ENCODE results near the gene CDH22.

The CDH22 gene

DNA sequence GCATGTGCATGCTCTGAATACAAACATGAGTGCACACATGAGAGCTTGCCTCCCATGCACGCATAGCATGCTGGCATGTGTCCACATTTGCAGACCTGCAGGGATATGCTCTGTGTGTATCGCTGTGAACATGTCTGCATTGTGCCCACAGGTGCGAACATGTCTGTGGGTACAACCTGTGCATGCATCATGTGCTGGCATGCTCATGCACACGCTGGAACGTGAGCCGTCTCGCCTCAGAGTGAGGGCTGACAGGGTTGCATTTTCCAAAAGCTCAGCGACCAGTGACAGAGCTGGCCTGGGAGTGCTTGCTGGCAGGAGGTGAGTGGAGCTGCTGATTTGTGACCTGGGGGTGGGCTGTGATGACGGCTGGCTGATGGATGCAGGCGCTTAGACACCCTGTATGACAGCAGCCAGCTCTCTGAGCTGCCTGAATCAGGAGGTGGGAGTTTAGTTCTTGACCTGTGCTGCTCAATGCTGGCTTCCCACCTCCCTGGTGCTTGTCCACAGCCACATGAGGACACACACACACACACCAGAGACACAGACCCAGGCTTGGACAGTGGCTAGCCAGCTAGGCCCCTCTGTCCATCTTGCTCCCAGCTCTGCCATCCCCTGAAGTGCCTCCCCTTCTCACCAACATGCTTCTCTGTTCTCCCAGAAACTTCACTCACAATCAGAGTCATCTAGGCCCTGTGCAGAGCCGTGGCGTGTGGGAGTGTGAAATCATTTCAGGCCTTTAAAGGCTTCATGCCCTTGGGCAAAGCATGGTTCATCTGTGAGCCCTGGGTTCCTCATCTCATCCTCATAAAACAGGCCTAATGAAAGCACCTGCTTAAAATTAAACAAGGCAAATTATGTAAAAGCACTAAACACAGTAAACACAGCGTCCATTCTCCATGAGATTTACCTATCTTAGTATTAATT, 138.8 kb downstream of the CDH22 start:
- no peak for DNase-seq (ENCODE audit: low read depth)

DNA sequence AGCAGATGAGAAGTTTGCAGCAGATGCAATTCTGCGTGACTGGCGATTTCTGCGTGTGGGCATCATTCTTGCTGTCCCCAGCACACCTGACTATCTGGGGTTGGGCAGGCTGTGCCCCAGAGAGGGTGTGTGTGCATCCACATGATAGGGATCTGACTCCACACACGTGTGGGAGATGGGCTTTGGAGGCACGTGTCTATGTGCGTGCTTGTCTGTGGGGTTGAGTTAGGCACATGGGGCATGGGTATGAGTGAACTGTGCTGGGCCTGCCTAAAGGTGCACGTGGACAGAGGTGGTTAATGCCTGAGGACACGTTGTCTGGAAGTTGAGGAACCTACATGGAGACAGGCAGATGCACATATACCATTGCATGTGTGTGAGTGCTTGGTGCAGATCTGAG, 139.9 kb downstream of the CDH22 start:
- no peak for DNase-seq (ENCODE audit: low read depth)

GRCh38 chr20:46167080-46167479, 141.2 kb downstream of the CDH22 start:
- no peak for DNase-seq (ENCODE audit: low read depth)

DNA sequence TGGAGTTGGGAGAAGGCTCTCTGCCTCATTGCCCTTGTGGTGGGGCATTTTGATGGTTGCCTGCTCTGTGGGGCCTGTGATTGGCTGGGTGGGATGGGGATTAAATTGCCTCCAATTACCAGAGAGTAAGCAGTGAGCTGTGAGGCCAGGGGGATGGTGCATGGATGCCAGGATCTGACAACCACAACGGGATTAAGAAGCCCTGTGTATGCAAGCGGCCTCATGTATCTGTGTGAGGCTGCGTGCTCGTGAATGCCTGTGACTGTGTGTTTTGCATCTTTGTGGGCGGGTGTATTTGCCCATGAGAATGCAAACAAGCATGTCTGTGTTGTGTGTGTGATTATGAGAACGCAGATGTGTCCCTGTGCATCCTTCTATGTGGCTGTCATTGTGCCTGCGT, 144.0 kb downstream of the CDH22 start:
- DNase-seq (ENCODE audit: low read depth) = no peak

DNA sequence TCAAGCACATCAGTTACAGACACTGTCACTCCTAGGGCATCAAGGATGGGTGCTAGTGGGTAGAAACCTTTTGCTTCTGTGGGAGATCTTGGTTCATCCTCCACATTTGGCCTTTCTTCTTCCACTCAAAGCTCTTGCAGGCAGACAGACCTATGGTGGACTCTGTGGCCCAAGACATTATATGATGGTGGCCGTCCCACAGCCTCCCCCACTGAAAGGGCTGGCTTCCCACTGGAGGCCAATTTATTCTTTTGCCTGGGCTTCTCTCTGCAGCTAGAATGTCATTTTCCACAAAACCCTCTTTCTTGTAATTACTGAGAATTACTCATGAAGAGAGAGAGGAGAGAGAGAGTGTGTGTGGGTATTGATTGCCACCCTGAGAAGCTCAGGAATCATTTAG, 146.4 kb downstream of the CDH22 start:
- DNase-seq (ENCODE audit: low read depth) = no peak

DNA sequence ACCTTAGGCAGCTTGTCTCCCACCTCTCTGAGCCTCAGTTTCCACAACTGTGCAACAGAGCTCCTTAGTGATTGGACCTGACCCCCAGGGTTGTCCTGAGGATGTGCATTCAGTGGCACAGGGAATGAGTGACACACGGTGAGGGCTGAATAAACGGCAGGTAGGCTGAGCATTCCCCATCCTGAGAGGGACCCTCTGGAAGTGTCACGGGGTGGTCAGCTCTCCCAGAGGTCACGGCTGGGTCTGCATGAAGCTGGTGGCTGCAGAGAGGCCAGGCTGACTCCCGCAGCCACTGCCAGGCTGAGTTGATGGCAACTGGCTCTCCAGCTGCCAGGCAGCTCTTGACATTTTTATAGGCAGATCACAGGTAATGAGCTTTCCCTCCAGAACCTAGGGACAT, 147.6 kb downstream of the CDH22 start:
- no peak for DNase-seq (ENCODE audit: low read depth)

- DNase-seq (ENCODE audit: low read depth) = no peak
Observed at GRCh38 chr20:46159101-46159897, 149.0 kb downstream of the CDH22 start.

DNA sequence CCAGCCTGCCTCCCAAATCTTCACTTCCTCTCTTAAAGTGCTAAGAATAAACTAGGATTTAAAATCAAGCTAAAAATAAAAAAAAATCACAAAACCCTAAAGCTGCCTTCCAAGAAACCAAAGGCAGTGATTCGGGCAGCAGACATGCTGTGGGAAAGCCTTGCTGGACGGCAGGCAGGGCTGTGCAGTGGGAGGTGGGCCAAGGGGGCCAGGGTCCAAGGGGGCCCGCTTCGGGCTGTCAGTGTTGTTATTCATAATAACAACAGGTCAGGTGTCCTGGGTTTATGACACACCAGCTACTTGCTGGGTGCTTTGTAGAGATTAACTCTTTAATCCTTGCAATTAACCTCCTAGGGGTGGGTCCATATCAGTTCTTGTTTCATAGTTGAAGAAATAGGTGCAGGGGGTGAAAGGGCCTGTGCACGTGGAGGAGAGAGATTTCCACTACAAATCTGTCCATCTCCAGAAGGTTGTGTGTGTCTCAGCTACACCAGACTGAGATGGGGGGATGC, 149.8 kb downstream of the CDH22 start:
- no peak for DNase-seq (ENCODE audit: low read depth)

- DNase-seq (ENCODE audit: low read depth) = no peak
Observed at GRCh38 chr20:46157625-46158024, 150.7 kb downstream of the CDH22 start.

DNA sequence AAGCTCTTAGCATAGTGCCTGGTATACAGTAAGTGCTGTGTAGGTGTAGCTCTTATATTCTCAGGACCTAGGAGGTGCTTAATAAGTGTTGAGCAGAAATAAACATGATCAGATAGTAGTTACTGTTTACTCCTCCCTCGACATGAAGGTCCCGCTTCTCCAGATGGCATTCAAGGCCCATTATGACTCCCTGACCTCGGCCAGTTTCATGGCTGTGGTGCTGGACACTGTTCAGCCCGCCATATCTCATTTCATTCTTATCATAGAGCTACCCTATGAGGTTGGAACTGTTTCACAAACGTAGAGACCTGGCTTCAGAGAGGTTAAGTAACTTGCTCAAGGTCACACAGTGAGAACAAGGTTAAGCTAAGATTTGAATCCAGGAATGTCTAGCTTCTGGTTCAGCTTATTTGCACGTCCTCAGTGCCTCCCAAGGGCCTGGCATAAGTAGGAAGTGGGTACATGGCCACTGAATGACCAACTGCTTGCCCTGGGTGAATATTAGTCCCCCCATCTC, 151.2 kb downstream of the CDH22 start:
- no peak for DNase-seq (ENCODE audit: low read depth)

DNA sequence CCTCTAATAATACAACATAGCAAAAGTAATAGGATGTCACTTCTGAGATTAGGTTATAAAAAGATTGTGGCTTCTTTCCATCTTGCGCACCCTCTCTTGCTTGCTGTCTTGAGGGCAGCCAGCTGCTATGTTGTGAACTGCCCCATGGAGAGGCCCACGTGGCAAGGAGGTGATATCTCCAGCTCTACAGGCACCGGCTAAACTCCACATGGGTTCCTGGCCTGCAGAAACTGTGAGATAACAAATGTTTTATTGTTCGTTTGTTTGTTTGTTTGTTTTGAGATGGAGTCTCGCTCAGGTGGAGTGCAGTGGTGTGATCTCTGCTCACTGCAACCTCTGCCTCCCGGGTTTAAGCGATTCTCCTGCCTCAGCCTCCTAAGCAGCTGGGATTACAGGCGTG, 152.2 kb downstream of the CDH22 start:
- DNase-seq (ENCODE audit: low read depth) = no peak

DNA sequence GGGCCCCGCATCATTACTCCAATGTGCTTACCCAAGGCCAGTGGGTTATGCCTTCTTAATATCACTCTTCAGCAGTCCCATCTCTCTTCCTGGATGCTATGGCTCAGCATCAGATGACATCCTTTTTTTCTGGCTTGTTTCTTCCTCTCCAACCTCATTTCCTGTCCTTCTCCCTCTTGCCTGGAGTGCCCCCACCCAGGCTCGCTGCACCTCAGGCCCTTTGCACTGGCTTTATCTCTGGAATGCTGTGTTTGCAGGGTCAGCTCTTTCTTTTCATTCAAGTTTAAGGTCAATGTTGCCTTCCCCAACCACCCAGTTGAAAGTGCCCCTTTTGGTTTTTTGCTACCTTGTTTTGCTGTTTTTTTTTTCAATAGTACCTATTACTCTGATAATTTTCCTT, 153.5 kb downstream of the CDH22 start:
- no peak for DNase-seq (ENCODE audit: low read depth)

GRCh38 chr20:46154305-46154704, 154.0 kb downstream of the CDH22 start:
- no peak for DNase-seq (ENCODE audit: low read depth)

DNA sequence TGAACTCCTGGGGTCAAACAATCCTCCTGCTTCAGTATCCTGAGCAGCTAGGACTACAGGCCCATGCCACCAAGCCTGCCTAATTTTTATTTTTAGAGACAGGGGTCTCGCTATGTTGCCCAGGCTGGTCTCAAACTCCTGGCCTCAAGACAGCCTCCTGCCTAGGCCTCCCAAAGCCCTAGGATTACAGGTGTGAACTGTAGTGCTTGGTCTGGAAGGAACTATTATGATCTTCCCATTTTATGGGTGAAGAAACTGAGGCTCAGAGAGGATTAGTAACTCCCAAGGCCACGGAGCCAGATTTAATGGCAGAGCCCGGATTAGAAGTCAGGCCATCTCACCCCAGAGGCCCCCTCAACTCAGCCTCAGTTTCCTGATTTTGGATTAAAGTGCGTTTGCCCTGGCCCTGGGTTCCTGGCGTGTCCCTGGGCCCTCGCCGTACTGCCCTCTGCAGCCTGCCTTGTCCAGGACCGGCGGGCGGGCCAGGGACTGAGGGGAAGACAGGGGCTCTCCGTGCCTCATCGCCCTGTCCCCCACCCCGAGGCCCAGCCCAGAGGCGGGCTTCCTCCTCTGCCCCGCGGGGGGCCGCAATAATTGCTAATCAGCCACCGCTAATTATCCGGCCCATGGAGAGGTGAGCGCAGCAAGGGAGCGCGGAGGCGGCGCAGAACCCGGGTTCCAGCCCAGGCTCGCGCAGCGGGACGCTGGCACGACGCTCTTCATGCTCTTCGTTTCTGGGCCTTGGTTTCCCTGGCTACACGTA, 155.3 kb downstream of the CDH22 start:
- no peak for DNase-seq (ENCODE audit: low read depth)

GRCh38 chr20:46151936-46152335, 156.4 kb downstream of the CDH22 start:
- no peak for DNase-seq (ENCODE audit: low read depth)

GRCh38 chr20:46150943-46151342, 157.4 kb downstream of the CDH22 start:
- DNase-seq (ENCODE audit: low read depth) = no peak

DNA sequence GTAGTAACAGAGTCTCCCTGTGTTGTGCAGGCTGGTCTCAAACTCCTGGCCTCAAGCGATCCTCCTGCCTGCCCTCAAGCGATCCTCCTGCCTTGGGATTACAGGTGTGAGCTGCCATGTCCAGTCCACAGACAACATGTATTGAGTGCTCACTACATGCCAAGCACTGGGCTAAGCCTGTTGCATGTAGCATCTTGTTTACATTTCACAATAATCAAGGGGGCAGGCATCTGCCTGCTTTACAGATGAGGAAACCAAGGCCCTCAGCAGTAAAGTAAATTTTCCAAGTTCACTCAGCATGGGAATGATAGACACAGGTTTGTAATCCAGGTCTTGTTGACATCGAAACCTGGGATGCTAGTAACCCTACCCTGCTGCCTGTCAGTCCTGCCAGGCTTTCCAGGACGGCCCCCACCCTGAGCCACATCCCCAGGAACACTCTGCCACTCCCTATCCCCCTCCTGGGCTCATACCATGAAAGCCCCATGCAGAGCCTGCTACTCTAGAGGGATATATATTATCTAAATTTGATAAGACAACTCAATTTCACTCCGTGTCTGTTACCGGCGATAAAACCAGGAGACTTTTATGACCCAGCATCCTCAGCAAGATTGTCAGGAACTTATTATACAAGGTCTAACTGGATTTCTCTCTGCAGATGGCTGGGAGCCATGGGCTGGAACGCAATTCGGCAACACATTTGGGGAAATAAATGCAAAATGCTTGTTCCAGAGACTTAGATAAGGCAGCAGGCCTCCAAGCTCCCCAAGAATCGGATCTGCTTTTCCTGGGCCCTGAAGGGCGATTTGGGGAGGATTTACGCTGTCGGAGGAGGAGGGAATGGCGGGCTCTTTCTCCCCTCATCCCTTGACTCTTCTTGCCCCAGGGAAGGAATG, 159.7 kb downstream of the CDH22 start:
- DNase-seq (ENCODE audit: low read depth) = no peak

DNA sequence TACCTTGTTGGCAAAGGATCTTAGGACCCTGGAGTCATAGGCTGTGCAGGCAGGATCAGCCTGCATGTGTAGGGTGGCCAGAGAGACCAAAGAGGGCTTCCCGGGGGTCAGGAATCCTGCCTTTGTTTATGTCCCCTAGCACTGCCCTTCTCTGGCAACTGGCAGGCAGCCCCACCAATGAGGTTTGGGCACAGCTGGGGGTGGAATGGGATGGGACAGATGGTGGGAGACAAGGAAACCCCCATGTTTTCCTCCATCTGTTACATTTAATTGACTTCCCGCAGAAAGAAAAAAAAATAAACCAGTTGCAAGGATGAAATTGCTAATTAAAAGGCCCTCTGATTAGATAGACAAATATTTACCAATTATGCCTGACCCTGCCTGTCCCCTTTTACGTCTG, 162.6 kb downstream of the CDH22 start:
- no peak for DNase-seq (ENCODE audit: low read depth)

DNA sequence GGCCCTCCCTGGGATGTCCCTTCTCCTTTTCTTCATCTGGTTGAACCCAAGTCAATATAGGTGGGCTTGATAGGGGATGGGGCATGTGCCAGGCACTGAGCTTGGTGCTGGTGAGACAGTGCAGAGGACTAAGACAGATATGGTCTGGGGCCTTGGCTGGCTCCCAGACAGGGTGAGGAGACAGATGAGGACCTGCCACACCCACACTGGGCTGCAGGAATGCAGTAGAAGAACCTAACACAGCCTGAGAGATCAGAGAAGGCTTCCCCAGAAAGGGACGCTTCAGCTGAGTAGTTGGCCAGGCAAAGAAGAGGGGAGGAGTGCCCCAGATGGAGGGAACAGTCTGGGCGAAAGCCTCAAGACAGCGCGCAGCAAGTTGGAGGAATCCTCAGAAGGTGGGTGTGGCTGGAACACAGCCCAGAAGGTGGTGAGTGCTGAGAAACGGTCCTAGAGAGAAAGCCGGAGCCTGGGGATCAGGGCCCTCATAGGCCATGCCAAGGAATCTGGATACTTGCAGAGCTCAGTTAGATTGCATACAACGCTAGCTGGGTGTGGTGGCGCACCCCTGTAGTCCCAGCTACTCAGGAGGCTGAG, 163.8 kb downstream of the CDH22 start:
- DNase-seq (ENCODE audit: low read depth) = no peak

DNA sequence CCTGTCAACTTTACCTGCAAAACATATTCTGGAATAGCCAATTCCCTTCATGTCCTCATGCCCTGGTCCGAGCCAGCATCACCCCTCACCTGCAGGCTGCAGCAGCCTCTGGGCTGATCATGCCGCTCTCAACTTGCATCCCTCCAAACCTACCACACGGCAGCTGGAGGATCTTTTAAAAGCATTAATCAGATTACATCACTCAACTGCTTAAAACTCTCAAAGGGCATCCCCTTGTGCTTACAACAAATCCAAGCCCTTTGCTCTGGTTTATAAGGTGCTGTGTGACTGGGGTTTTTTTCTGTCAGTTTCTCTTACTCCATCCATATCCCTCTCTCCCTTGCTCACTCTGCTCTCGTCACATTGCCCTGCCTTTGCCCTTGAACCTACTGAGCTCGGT, 166.2 kb downstream of the CDH22 start:
- no peak for DNase-seq (ENCODE audit: low read depth)

All from GM04503 (cell line).